Neutrophil (primary cell): ENCODE measurements around the gene THAP4.

Experiments
- H3K27ac ChIP-seq: fragments of 200-600 bp; sonication (generic); 2 replicates; pipeline ENCODE4 v1.5.1; 2016; ENCODE audit warnings: mild to moderate bottlenecking, moderate library complexity
- H3K27me3 ChIP-seq: fragments of 200-600 bp; sonication (generic); 2 replicates; pipeline ENCODE4 v1.6.0; 2016; ENCODE audit warnings: mild to moderate bottlenecking
- H3K36me3 ChIP-seq: fragments of 200-600 bp; sonication (generic); 2 replicates; pipeline ENCODE4 v1.5.1; 2017
- H3K4me1 ChIP-seq, 2 experiments: fragments of 200-600 bp in 1 of 2; sonication (generic) in 1 of 2; 1 replicate in 1 of 2; 2 replicates in 1 of 2; pipeline versions ENCODE4 v1.5.1 to v1.6.1; 2013 to 2016; ENCODE audit warnings: low read depth in 1 of 2, low read length in 1 of 2, mild to moderate bottlenecking in 1 of 2, moderate library complexity in 1 of 2; ENCODE audit not compliant: control insufficient read depth in 1 of 2, insufficient read depth in 1 of 2
- H3K4me3 ChIP-seq, 2 experiments: fragments of 200-600 bp in 1 of 2; sonication (generic) in 1 of 2; 1 replicate in 1 of 2; 2 replicates in 1 of 2; pipeline ENCODE4 v1.5.1; 2013 to 2016; ENCODE audit warnings: low read depth in 1 of 2, low read length in 1 of 2, mild to moderate bottlenecking in 1 of 2, moderate library complexity in 1 of 2
- H3K9me3 ChIP-seq: fragments of 200-600 bp; sonication (generic); 2 replicates; pipeline ENCODE4 v1.5.1; 2016
- CTCF ChIP-seq: fragments of 200-600 bp; sonication (generic); IDR thresholded peaks from 2 replicates; pipeline ENCODE4 v1.5.1; 2016; ENCODE audit warnings: antibody characterized with exemption

The THAP4 gene

GRCh38 chr2:241654551-241654950 is 17.6 kb upstream of the THAP4 start:
- H3K27ac ChIP-seq = no peak overlapping the region
- no peaks in the 10 kb centered on the region for H3K27me3 ChIP-seq
- no peaks in the 10 kb centered on the region for H3K4me1 ChIP-seq
- H3K9me3 ChIP-seq = no peaks in the 10 kb centered on the region
- no peak for TF ChIP-seq CTCF
- no peak overlapping the region for H3K4me3 ChIP-seq
- peaks cover 88% of the 10 kb centered on the region for H3K36me3 ChIP-seq

GRCh38 chr2:241653210-241653750 is 16.3 kb upstream of the THAP4 start:
- TF ChIP-seq CTCF = no peak

GRCh38 chr2:241652722-241653121 is 15.8 kb upstream of the THAP4 start:
- Histone ChIP-seq H3K4me1 (no peaks in the 10 kb centered on the region), H3K27ac (no peak overlapping the region), H3K27me3 (no peaks in the 10 kb centered on the region), H3K36me3 (peaks cover 69% of the 10 kb centered on the region), H3K9me3 (no peaks in the 10 kb centered on the region), H3K4me3 (no peak overlapping the region)
- no peak for TF ChIP-seq CTCF

More at GRCh38 chr2:241653210-241653750, 16.3 kb upstream of the THAP4 start:
- Histone ChIP-seq H3K27me3 (no peaks in the 10 kb centered on the region), H3K36me3 (peaks cover 75% of the 10 kb centered on the region), H3K4me1 (no peaks in the 10 kb centered on the region), H3K27ac (no peak overlapping the region), H3K4me3 (no peak overlapping the region), H3K9me3 (no peaks in the 10 kb centered on the region)

- no peak for TF ChIP-seq CTCF
- no peak overlapping the region for H3K27ac ChIP-seq
- no peaks in the 10 kb centered on the region for H3K9me3 ChIP-seq
- no peak overlapping the region for H3K4me3 ChIP-seq
- H3K27me3 ChIP-seq = no peaks in the 10 kb centered on the region
- H3K4me1 ChIP-seq = no peaks in the 10 kb centered on the region
- peaks cover 64% of the 10 kb centered on the region for H3K36me3 ChIP-seq
Measured at GRCh38 chr2:241652142-241652541, 15.2 kb upstream of the THAP4 start.

GRCh38 chr2:241649927-241650326 is 13.0 kb upstream of the THAP4 start:
- Histone ChIP-seq H3K36me3 (peaks cover 49% of the 10 kb centered on the region), H3K4me3 (no peak overlapping the region), H3K27ac (no peak overlapping the region), H3K27me3 (no peaks in the 10 kb centered on the region), H3K9me3 (no peaks in the 10 kb centered on the region), H3K4me1 (no peaks in the 10 kb centered on the region)
- no peak for TF ChIP-seq CTCF

GRCh38 chr2:241649404-241649803 is 12.4 kb upstream of the THAP4 start:
- no peak for TF ChIP-seq CTCF
- H3K36me3 ChIP-seq = peaks cover 44% of the 10 kb centered on the region
- no peaks in the 10 kb centered on the region for H3K27me3 ChIP-seq
- no peaks in the 10 kb centered on the region for H3K9me3 ChIP-seq
- no peak overlapping the region for H3K4me3 ChIP-seq
- H3K27ac ChIP-seq = no peak overlapping the region
- no peaks in the 10 kb centered on the region for H3K4me1 ChIP-seq
